ENCODE data around the gene ZNF804A.

GRCh38 chr2:184743096-184743495 lies 144.8 kb downstream of the ZNF804A start:
- no peak for TF ChIP-seq CTCF (IDR thresholded peaks at IDR 0.05)
- no peak for TF ChIP-seq POLR2A (IDR thresholded peaks at IDR 0.05)

Measured in uterus (tissue), 2 donors.